NK-92 treated with Interleukin-12 subunit alpha and Interleukin-12 subunit beta, amount 100 ng/mL, for 24 hours (cell line): ENCODE measurements around the gene POLR2E.
"Not testable (repeated sequence)": the region's sequence is repeated elsewhere in the genome, so short reads cannot be mapped to it uniquely, and the experiment has no call there.

Experiments used
- DNase-seq: peaks from one replicate; lab custom pipeline; 2025; lab: John Stamatoyannopoulos, UW

The POLR2E gene

DNA sequence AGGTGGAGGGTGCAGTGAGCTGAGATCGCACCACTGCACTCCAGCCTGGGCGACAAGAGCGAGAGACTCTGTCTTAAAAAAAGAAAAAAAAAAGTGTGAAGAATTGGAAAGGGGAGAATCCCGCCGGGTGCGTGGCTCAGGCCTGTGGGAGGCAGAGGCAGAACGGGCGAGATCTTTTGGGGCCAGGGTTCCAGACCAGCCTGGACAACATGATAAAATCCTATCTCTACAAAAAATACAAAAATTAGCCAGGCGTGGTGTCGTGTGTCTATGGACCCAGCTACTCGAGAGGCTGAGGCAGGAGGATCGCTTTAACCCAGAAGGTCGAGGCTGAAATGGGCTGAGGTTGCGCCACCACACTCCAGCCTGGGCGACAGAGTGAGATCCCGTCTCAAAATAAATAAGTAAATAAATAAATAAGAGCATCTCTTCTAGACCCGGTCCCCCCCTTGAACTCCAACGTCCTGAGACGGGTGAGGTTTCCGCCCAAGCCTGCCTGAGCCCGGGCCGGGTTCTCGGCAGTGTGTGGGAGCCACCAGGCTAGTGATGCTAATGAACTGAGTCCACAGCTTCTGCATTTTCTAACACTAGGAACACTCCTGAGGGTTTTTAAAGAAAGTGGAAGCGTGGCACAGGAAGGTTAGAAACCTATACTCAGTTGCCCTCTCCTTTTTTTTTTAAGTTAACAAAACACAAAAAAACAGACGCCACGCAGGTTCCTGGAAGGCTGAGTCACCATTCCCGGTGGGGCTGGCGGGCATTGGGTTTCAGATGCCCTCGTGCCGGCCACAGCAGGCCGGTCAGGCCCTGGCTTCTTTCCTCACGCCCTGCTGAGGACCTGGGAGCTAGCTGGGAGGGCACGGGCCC lies 30.7 kb upstream of the POLR2E start:
- DNase-seq = no peak

DNA sequence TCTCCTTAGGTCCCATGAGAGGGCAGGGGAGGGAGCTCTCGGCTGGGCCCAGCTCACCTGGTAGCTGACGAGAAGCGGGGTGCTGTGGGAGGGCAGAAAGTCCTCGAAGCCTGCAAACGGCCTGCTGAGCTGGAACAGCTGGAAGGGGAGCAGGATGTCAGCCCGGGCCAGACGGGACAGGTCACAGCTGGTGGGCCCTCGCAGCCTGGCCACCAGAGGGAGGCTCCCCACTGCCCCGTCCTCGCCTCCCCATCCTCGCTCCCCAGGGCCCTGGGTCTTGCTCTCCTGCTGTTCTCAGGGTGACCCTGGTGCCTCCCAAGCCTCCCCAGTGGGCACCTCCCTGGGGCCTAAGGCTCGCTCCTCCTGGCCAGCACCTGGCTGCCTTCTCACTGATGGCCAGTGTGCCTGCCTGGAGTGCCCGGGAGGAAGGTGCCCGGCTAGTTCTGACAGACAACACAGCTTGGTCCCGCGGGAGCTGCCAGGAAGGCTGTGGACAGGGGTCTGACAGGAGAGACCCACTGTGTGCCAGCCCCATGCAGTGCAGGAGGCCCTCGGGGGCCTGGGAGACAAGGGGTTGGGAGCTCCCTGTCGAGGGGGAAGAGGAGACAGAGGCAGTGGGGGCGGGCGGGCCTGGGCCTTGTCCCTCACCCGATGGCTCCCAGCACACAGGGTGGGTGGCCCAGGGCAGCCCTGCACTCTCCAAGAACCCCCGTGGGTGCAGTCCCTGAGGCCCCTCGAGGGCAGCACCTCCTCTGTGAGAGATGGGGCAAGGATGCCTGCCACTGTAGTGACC lies 28.9 kb upstream of the POLR2E start:
- no peak for DNase-seq

DNA sequence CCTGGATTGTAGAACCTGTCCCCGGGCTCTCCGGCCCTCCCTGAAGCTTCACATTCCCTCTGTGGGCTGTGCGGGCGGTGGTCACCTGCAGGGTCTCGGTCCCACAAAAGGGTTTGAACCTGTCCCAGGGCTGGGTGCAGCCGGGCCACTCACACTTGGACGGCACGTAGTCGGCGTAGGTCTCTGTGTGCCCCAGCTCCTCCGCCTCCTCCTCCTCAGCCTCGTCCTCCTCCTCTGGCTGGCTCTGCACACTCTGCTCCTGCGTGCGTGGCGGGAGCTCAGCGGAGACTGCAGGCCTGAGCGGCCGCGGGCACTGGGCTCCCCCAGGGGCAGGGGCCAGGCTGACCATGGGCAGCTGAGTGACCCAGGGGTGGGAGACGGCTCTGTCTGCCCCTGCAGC lies 28.2 kb upstream of the POLR2E start:
- DNase-seq = no peak

DNA sequence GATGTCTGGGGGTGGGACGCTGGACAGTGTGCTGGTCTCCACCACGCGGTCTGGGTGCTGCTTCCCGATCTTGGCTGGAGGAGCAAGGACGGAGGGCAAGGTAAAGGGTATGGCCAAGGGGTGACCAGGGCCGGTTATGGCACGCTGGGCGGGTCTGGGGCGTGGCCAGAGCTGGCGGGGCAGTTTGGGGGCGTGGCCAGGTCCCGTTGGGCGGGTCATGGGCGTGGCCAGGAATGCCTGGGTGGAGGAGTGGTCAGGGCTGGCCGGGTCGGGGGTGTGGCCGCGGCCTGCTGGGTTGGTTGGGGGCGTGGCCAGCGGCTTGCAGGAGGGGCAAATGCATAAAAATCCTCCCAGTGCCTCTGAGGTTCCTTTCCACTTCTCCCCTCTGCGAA lies 27.8 kb upstream of the POLR2E start:
- DNase-seq = no peak

DNA sequence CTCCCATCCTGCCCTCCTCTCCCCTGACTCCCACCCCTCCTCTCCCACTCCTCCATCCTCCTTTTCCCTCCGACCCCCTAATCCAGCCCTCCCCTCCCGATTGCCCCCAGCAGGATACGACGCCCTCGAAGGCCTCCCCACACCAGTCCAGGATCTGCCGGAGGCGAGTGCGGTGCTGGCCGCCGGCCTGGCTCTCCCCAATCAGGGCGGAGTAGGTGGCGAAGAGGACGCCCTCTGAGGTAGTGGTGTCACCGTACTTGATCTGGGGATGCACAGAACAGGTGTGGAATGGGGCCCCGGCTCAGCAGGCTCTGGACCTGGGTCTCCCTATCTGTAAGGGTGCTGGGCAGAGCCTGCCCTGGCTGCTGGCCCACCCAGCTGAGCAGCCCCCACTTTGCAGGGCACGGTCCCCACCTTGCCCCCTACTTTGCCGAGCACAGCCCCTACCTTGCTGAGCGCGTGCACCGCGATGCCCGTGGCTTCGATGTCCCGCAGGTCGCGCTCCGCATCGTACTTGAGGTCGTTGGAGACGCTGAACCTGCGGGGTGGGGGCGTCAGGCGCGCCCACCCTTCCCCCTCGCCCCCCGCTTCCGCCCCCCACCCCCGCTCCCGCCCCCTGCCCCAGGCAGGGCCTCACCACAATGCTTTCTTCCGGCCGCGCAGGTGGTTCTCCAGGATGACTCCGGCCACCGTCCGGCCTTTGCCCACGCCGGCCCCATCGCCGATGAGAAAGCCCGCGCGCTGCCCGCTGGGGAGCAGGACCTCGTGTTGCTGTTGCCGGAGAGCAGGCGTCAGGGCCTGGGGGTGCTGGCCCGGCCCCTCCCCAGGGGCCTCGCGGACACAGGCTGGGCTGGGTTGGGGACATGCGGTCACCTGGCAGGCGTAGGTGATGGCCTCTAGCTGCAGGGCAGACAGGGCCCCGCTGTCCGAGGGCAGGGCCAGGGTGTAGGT lies 27.1 kb upstream of the POLR2E start:
- no peak for DNase-seq

DNA sequence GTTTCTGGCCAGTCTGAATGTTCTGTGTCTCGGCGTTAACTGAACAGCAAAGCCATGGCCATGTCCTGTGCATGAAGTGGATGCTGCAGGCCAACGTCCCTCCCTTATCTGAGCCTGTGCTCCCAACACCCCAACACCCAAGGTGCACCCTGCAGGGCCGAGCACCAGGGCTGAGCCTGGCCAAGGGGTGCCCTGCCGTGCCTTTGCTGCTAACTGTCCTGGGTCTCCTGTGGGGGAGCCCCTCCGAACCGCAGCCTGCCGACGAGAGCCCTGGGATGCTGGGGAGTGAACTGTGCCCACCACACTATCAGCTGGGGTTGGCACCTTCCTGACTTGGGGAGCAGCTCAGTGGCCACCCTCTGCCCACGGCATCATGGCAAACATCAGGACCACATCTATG lies 26.2 kb upstream of the POLR2E start:
- DNase-seq = no peak

GRCh38 chr19:1119475-1120217 lies 24.5 kb upstream of the POLR2E start:
- DNase-seq = no peak

GRCh38 chr19:1118999-1119398 lies 23.8 kb upstream of the POLR2E start:
- DNase-seq = no peak

DNA sequence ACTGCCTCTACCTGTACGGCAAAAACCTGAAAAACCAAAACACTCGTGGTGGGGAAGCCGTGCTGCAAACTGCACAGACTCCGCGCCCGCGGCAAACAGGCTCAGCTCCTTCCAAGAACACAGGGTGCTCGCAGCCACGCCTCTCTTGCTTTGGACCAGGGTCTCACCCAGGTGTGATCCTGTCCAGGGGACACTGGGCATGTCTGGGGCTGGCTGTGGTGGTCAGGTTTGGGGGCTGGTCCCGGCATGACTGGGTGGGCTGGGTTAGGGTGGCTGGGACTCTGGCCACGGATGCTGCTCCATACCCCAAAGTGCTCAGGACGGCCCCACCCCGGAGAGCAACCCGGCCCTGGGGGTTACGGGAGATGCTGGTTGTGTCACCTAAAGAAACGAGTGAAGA lies 22.5 kb upstream of the POLR2E start:
- DNase-seq = no peak

- no peak for DNase-seq
Measured at GRCh38 chr19:1116726-1117581, 21.8 kb upstream of the POLR2E start.

- no peak for DNase-seq
Measured at GRCh38 chr19:1115646-1116420, 20.7 kb upstream of the POLR2E start.

DNA sequence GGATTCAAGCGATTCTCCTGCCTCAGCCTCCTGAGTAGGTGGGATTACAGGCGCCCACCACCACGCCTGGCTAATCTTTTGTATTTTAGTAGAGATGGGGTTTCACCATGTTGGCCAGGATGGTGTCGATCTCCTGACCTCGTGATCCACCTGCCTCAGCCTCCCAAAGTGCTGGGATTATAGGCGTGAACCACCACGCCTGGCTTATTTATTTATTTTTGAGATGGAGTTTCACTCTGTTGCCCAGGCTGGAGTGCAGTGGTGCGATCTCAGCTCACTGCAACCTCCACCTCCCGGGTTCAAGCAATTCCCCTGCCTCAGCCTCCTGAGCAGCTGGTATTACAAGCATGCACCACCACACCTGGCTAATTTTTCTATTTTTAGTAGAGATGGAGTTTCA lies 19.6 kb upstream of the POLR2E start:
- not testable (repeated sequence) for DNase-seq

GRCh38 chr19:1113986-1114483 lies 18.9 kb upstream of the POLR2E start:
- DNase-seq = no peak

- peak; percentile 39 for DNase-seq
Measured at GRCh38 chr19:1113030-1113985, 18.1 kb upstream of the POLR2E start.

- no peak for DNase-seq
Measured at GRCh38 chr19:1112268-1113029, 17.3 kb upstream of the POLR2E start.

- DNase-seq = no peak
Measured at GRCh38 chr19:1111641-1112267, 16.6 kb upstream of the POLR2E start.
